ENCODE measurements around the gene ANK3. TPM values are rescaled to one million over a fixed set of nuclear protein-coding genes. Genes with fewer than 3 reads are reported as not detected.

Gene ANK3
- total and polyA plus RNA-seq, 2 experiments from 2014 or later = 26.2 to 49.0 TPM

DNA sequence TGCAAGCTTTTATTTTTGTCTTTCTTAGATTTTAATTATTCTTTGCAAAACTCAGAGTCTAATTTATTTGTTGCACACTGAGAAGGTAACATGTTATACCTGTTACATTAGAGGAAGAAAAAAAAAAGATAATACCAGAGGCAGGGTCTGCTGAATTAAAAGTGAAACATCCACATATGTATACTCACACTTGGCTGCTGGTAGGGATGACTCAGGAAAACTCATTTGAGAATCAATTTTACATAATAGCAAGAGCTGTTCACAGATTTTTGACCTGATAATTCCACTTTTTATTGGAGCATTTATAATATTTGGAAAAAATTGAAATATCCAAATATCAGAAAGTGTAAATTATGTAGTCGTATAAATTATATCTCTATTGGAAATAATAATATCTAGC, 405.3 kb downstream of the ANK3 start:
- TF ChIP-seq, protein P1, sequence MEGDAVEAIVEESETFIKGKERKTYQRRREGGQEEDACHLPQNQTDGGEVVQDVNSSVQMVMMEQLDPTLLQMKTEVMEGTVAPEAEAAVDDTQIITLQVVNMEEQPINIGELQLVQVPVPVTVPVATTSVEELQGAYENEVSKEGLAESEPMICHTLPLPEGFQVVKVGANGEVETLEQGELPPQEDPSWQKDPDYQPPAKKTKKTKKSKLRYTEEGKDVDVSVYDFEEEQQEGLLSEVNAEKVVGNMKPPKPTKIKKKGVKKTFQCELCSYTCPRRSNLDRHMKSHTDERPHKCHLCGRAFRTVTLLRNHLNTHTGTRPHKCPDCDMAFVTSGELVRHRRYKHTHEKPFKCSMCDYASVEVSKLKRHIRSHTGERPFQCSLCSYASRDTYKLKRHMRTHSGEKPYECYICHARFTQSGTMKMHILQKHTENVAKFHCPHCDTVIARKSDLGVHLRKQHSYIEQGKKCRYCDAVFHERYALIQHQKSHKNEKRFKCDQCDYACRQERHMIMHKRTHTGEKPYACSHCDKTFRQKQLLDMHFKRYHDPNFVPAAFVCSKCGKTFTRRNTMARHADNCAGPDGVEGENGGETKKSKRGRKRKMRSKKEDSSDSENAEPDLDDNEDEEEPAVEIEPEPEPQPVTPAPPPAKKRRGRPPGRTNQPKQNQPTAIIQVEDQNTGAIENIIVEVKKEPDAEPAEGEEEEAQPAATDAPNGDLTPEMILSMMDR (IDR thresholded peaks at IDR 0.05; ENCODE audit: poor library complexity) = no peak
- Histone ChIP-seq H3K27me3 (no peaks in the 10 kb centered on the region), H3K79me2 (no peaks in the 10 kb centered on the region), H4K20me1 (ENCODE audit: insufficient read depth, poor library complexity, severe bottlenecking) (no peaks in the 10 kb centered on the region), H3K4me1 (ENCODE audit: insufficient read depth) (no peaks in the 10 kb centered on the region), H3K4me2 (no peak overlapping the region), H3K36me3 (replicated peaks; ENCODE audit: insufficient read depth, low read depth) (no peaks in the 10 kb centered on the region), H3K4me3 (no peak overlapping the region), H2AFZ (no peak overlapping the region), H3K27ac (no peak overlapping the region), H3K9me2 (replicated peaks; ENCODE audit: insufficient read depth) (no peaks in the 10 kb centered on the region), H3K9me3 (ENCODE audit: low read depth) (peaks cover 6% of the 10 kb centered on the region)
- WGBS (ENCODE audit: low lambda C conversion rate, missing lambda C conversion rate) = 100% methylated on average over 1 of the region's 1 CpG
- no peak for DNase-seq (ENCODE audit: low spot score)

DNA sequence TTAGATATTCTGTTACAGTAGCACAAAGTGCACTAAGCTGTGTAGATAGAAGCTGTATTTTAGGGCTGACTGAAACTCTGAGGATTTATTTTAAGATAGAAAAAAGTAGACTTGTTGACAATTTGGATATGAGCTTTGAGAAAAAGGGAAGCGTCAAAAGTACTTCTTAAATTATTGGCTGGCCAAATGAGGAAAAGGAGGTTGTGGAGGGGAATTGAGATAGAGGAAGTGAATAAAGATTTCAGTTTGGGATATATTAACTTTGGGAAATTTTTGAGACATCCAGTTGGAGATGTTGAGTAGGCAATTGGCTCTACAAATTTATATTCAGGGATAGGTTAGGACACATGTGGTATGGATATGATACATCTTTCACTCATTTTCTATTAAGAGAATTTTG, 409.3 kb downstream of the ANK3 start:
- Histone ChIP-seq H3K36me3 (replicated peaks; ENCODE audit: insufficient read depth, low read depth) (no peaks in the 10 kb centered on the region), H3K79me2 (no peaks in the 10 kb centered on the region), H3K4me3 (no peak overlapping the region), H4K20me1 (ENCODE audit: insufficient read depth, poor library complexity, severe bottlenecking) (no peaks in the 10 kb centered on the region), H3K27me3 (no peaks in the 10 kb centered on the region), H3K9me2 (replicated peaks; ENCODE audit: insufficient read depth) (no peaks in the 10 kb centered on the region), H3K4me1 (ENCODE audit: insufficient read depth) (no peaks in the 10 kb centered on the region), H3K4me2 (no peak overlapping the region), H3K9me3 (ENCODE audit: low read depth) (no peaks in the 10 kb centered on the region), H3K27ac (no peak overlapping the region), H2AFZ (no peak overlapping the region)
- TF ChIP-seq EZH2 (IDR thresholded peaks at IDR 0.05; ENCODE audit: borderline replicate concordance) (no peak), EZH2phosphoT487 (IDR thresholded peaks at IDR 0.05; ENCODE audit: low read depth, severe bottlenecking, unreplicated experiment) (no peak)
- TF ChIP-seq, protein P1 (IDR thresholded peaks at IDR 0.05; ENCODE audit: poor library complexity) = no peak
- 100% methylated on average over 1 of the region's 1 CpG for WGBS (ENCODE audit: low lambda C conversion rate, missing lambda C conversion rate)
- no peak for DNase-seq (ENCODE audit: low spot score)

DNA sequence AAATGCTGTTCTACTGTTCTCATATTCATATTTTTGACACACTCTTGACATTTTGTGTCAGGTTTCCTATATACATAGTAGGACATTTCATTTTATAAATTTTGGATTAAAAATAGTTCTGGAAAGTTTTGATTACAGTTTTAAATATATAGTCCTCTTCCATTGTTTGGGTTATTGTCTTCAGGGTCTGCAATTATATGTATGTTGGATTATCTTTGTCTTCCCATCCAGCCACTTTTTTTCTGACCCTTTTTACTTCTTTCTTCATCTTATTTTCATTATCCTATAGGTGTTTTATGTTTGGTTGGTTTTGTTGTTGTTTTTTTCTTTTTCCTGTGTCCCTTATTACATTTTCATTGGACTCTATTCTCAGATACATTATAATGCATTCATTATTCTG, 412.2 kb downstream of the ANK3 start:
- H3K4me2 ChIP-seq = no peak overlapping the region
- no peak overlapping the region for H3K27ac ChIP-seq
- no peaks in the 10 kb centered on the region for H3K4me1 ChIP-seq (ENCODE audit: insufficient read depth)
- H4K20me1 ChIP-seq (ENCODE audit: insufficient read depth, poor library complexity, severe bottlenecking) = no peaks in the 10 kb centered on the region
- DNase-seq (ENCODE audit: low spot score) = no peak
- no peaks in the 10 kb centered on the region for H3K9me2 ChIP-seq (replicated peaks; ENCODE audit: insufficient read depth)
- H3K27me3 ChIP-seq = no peaks in the 10 kb centered on the region
- H2AFZ ChIP-seq = no peak overlapping the region
- no peaks in the 10 kb centered on the region for H3K79me2 ChIP-seq
- H3K4me3 ChIP-seq = no peak overlapping the region
- no peak for TF ChIP-seq EZH2 (IDR thresholded peaks at IDR 0.05; ENCODE audit: borderline replicate concordance)
- TF ChIP-seq EZH2phosphoT487 (IDR thresholded peaks at IDR 0.05; ENCODE audit: low read depth, severe bottlenecking, unreplicated experiment) = no peak
- TF ChIP-seq, protein P1 (IDR thresholded peaks at IDR 0.05; ENCODE audit: poor library complexity) = no peak
- H3K36me3 ChIP-seq (replicated peaks; ENCODE audit: insufficient read depth, low read depth) = no peaks in the 10 kb centered on the region
- no peaks in the 10 kb centered on the region for H3K9me3 ChIP-seq (ENCODE audit: low read depth)

DNA sequence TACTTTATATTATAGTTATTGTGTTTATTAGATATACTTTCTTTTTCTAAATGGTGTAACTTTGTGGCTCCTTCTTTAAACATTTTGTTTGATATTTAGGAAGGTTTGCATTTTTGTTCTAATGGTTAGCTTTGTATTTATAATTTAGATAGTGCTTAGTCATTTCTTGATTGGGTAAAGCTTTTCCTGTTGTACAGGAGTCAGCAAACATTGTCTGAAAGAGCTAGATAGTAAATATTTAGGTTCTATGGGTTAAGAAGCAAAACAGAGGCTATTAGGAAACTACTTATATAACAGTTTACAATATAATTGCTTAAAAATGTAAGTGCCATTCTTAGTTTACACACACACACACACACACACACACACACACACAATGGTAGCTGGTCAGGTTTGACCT, 412.8 kb downstream of the ANK3 start:
- Histone ChIP-seq H3K9me3 (ENCODE audit: low read depth) (no peaks in the 10 kb centered on the region), H3K4me2 (no peak overlapping the region), H3K27ac (no peak overlapping the region), H3K79me2 (no peaks in the 10 kb centered on the region), H2AFZ (no peak overlapping the region), H3K27me3 (no peaks in the 10 kb centered on the region), H3K4me1 (ENCODE audit: insufficient read depth) (no peaks in the 10 kb centered on the region), H3K4me3 (no peak overlapping the region), H3K36me3 (replicated peaks; ENCODE audit: insufficient read depth, low read depth) (no peaks in the 10 kb centered on the region), H3K9me2 (replicated peaks; ENCODE audit: insufficient read depth) (no peaks in the 10 kb centered on the region), H4K20me1 (ENCODE audit: insufficient read depth, poor library complexity, severe bottlenecking) (no peaks in the 10 kb centered on the region)
- TF ChIP-seq EZH2 (IDR thresholded peaks at IDR 0.05; ENCODE audit: borderline replicate concordance) = no peak
- TF ChIP-seq, protein P1 (IDR thresholded peaks at IDR 0.05; ENCODE audit: poor library complexity) = no peak
- TF ChIP-seq EZH2phosphoT487 (IDR thresholded peaks at IDR 0.05; ENCODE audit: low read depth, severe bottlenecking, unreplicated experiment) = no peak
- no peak for DNase-seq (ENCODE audit: low spot score)
